Astrocyte of the cerebellum (primary cell): ENCODE data around the gene PPP1R9B.

ENCODE experiments used
- DNase-seq: peaks from one replicate; pipeline ENCODE4 v3.0.0-alpha.2; 2011; ENCODE audit warnings: low read depth
- H3K4me3 ChIP-seq: 2 replicates; pipeline ENCODE4 v1.5.1; 2011; ENCODE audit warnings: mild to moderate bottlenecking, low read depth, low read length, moderate library complexity
- in situ Hi-C: cut with HindIII; loops from 2 replicates; pipeline ENCODE4 v1.10.0; 2017; ENCODE audit warnings: low sequenced_read_pairs
- TF ChIP-seq, protein P1 (sequence below): IDR thresholded peaks from 2 replicates; pipeline ENCODE4 v1.5.1; 2012; ENCODE audit warnings: low read length, low read depth, moderate library complexity, mild to moderate bottlenecking; ENCODE audit errors: missing control alignments

PPP1R9B gene

DNA sequence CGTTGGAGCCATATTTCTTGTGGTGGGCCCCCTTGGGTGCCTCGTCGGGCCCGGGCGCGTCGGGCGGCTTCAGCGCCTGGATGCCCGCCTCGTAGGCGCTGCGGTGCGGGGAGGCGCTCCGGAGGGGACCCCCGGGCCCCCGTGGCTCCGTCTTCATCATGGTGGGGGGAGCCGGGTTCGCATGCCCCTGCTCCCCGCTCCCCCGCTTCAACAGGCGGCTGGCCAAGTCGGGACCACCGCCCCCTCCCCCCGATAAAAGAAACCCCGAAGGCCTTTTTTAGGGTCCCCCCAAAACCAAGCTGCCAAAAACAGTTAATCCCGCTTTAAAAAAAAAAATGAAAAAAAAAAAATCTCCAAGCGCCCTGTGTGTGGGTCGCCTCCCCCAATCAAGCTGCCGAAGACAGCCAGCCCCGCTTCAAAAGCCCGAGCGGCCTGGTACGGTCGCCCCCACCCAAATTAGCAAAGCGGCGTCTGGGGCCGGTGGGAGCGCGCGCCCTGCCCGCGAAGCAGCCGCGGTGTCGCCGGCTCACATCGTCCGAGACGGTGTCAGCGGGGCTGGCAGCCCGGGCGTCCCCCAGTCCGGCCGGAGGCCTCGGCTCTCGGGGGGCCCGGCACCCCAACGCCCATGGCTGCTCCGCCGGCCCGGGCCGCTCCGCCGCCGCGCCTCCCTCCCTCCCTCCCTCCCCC, at the start of gene PPP1R9B:
TSS of gene PPP1R9B (minus strand) at position 324 of the 687 bp plus-strand sequence. CDS start at position 160, 164 bp downstream.
- TF ChIP-seq, protein P1, sequence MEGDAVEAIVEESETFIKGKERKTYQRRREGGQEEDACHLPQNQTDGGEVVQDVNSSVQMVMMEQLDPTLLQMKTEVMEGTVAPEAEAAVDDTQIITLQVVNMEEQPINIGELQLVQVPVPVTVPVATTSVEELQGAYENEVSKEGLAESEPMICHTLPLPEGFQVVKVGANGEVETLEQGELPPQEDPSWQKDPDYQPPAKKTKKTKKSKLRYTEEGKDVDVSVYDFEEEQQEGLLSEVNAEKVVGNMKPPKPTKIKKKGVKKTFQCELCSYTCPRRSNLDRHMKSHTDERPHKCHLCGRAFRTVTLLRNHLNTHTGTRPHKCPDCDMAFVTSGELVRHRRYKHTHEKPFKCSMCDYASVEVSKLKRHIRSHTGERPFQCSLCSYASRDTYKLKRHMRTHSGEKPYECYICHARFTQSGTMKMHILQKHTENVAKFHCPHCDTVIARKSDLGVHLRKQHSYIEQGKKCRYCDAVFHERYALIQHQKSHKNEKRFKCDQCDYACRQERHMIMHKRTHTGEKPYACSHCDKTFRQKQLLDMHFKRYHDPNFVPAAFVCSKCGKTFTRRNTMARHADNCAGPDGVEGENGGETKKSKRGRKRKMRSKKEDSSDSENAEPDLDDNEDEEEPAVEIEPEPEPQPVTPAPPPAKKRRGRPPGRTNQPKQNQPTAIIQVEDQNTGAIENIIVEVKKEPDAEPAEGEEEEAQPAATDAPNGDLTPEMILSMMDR = no peak
- peak within 1 kb of the TSS; percentile 78 for H3K4me3 ChIP-seq
- in situ Hi-C loops = no loop called here
- DNase-seq = no peak

GRCh38 chr17:50199803-50200456, 49.5 kb upstream of the PPP1R9B start:
- in situ Hi-C loops = loop anchor here (5.0 kb wide), 1 partner anchor 67 kb away; no protein-coding TSS in a partner anchor
- TF ChIP-seq, protein P1 = no peak
- peak overlapping the region; percentile 100 for H3K4me3 ChIP-seq
- peak; percentile 98 for DNase-seq

- TF ChIP-seq, protein P1 = no peak
- in situ Hi-C loops = no loop called here
- DNase-seq = no peak
- peak overlapping the region; percentile 100 for H3K4me3 ChIP-seq
Observed at GRCh38 chr17:50199211-50199802, 48.8 kb upstream of the PPP1R9B start.

DNA sequence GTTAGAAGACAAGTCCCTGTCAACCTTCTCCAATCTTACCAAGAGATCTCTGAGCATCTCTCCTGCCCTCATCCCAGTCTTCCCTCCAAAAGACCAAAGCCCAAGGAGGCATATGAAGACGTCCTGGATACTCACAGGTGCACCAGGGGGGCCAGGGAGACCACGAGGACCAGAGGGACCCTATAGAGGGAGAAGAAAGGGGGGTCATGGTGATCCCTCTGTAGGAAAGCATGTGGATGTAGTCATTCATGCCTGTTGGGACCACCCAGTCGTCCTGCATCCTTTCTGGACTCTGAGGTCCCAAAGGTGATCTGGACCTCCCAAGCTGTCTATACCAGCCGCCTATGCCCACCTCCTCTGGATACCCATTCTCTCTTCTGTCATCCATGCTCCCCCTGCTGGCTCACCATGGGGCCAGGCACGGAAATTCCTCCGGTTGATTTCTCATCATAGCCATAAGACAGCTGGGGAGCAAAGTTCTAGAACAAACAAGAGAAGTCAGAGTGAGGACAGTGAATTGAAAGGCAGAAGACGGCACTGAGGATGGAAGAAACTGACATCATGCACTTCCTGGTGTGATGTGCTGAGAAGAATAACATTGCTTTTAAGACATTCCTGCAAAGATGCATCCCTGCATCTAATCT, 47.7 kb upstream of the PPP1R9B start:
- TF ChIP-seq, protein P1 = peak; percentile 74
- DNase-seq = no peak
- in situ Hi-C loops = no loop called here
- peak overlapping the region; percentile 100 for H3K4me3 ChIP-seq

DNA sequence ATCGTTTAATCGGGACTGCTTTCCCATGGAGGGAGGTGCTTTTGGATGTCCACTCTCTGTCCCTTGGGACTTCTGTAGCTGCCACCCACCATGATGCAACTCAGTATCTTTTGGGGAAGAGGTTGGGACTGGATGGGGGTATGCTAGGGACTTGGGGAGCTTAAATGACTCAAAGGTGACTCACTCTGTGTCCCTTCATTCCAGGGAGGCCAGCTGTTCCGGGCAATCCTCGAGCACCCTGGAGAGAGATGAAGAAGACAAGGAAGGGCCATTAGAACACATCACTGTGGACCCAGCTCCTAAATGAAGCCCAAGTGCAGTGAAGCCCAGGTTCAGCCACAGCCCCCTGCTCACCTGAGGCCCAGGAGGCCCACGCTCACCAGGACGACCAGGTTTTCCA, 46.3 kb upstream of the PPP1R9B start:
- peak overlapping the region; percentile 100 for H3K4me3 ChIP-seq
- in situ Hi-C loops = no loop called here
- TF ChIP-seq, protein P1 = no peak
- DNase-seq = no peak

GRCh38 chr17:50196036-50196435, 45.6 kb upstream of the PPP1R9B start:
- H3K4me3 ChIP-seq = no peak overlapping the region
- TF ChIP-seq, protein P1 = no peak
- DNase-seq = no peak
- in situ Hi-C loops = no loop called here
